Neural cell (in vitro differentiated cells): ENCODE measurements around the gene CTBP2. TPM values are rescaled to one million over a fixed set of nuclear protein-coding genes. Genes with fewer than 3 reads are reported as not detected.

Source experiments
- polyA plus RNA-seq: library from polyadenylated mRNA; depleted of rRNA; stranded (reverse); fragments of >200 nt; gene quantifications from 2 replicates; pipeline ENCODE4 v1.2.3, GENCODE V29; 2014
- small RNA-seq, 3 experiments: library from RNA; depleted of rRNA; stranded (forward); fragments of <200 nt; gene quantifications; one replicate each; pipeline ENCODE3, GENCODE V24; 2012

Gene CTBP2
- polyA plus RNA-seq, 1 donor from 2014 or later: 59.5 TPM

Small RNA genes within 50 kb of the gene (small RNA-seq; reads per million reads assigned to genes)
- gene MIR4296 (0 reads per million in 3 experiments), gene MRPS21P6 (0 reads per million in 3 experiments)

Other genes with a start within 250 kb of the CTBP2 start
- gene ZRANB1, start 218.4 kb downstream of the CTBP2 start, polyA plus RNA-seq: 47.7 and 49.4 TPM in 2 replicates